K562 (cell line): ENCODE results near the gene ETNK1. TPM values are rescaled to one million over a fixed set of nuclear protein-coding genes. Genes with fewer than 3 reads are reported as not detected.

Source experiments
- ATAC-seq: fragments of 200-7000 bp; cut with Tn5 transposase; 3 replicates; pipeline ENCODE4 v1.9.1; 2020; ENCODE audit warnings: moderate library complexity
- BruUV-seq: library from RNA; stranded (reverse); fragments of 400-500 nt; replicated peaks from 2 replicates; lab custom pipeline; 2021; lab: Mats Ljungman, UMichigan
- CTCF ChIA-PET: fragments of 300-600 bp; formaldehyde crosslinking; extraction: SDS; loops from one replicate; lab custom pipeline; 2021; ENCODE audit warnings: low intra/inter-chr PET ratio; lab: Yijun Ruan, JAX
- POLR2A ChIA-PET: fragments of 300-600, 350-650 bp; sonication (Branson Sonifier 250); formaldehyde crosslinking; extraction: SDS; loops from one replicate; lab custom pipeline; 2021; ENCODE audit warnings: antibody characterized with exemption, inconsistent platforms; lab: Yijun Ruan, JAX
- DNase-seq, 4 experiments: peaks; one replicate each; pipeline versions ENCODE4 v3.0.0 to v3.0.0-alpha.2; 2011 to 2018; ENCODE audit warnings: low spot score in 3 of 4, mixed read lengths in 3 of 4; ENCODE audit errors: extremely low read depth in 1 of 4
- FAIRE-seq: peaks from 2 replicates; lab custom pipeline; 2011; peaks lifted over from hg19 to GRCh38; lab: Jason Lieb, UNC
- H2AFZ ChIP-seq: 2 replicates; pipeline ENCODE4 v1.6.0; 2011; ENCODE audit warnings: low read depth, low read length, control low read depth, inconsistent platforms
- H3K27ac ChIP-seq: fragments of 200-600 bp; 3 replicates; pipeline ENCODE4 v1.8.0; 2011; ENCODE audit warnings: low read depth, mild to moderate bottlenecking, control low read depth, inconsistent platforms, low read length, moderate library complexity, mixed read lengths; ENCODE audit errors: extremely low read depth
- H3K27me3 ChIP-seq, 2 experiments: fragments of 300-600 bp in 1 of 2; 2 replicates in 1 of 2; 3 replicates in 1 of 2; pipeline versions ENCODE4 v1.6.0 to v1.8.0; 2011; ENCODE audit warnings: inconsistent platforms in 2 of 2, low read length in 2 of 2, mild to moderate bottlenecking in 1 of 2, mixed read lengths in 1 of 2, moderate library complexity in 1 of 2; ENCODE audit not compliant: control insufficient read depth in 2 of 2, insufficient read depth in 2 of 2
- H3K36me3 ChIP-seq: fragments of 300-600 bp; 3 replicates; pipeline ENCODE4 v1.8.0; 2011; ENCODE audit warnings: mild to moderate bottlenecking, low read length, inconsistent platforms; ENCODE audit not compliant: control insufficient read depth, insufficient read depth
- H3K4me1 ChIP-seq, 2 experiments: fragments of 200-600 bp in 1 of 2; replicated peaks in 1 of 2; 2 replicates in 1 of 2; 3 replicates in 1 of 2; pipeline versions ENCODE4 v1.5.1 to v1.8.0; 2011; ENCODE audit warnings: inconsistent platforms in 2 of 2, low read length in 2 of 2, mild to moderate bottlenecking in 1 of 2, mixed read lengths in 1 of 2, moderate library complexity in 1 of 2; ENCODE audit not compliant: control insufficient read depth in 2 of 2, insufficient read depth in 2 of 2
- H3K4me2 ChIP-seq: 2 replicates; pipeline ENCODE4 v1.6.1; 2011; ENCODE audit warnings: low read length, control low read depth, inconsistent platforms, mixed read lengths; ENCODE audit not compliant: insufficient read depth
- H3K4me3 ChIP-seq: fragments of 200-600 bp; sonication (generic), shearing (Covaris generic); 2 replicates; pipeline ENCODE4 v1.5.1; 2016; ENCODE audit warnings: control low read depth, inconsistent platforms
- H3K79me2 ChIP-seq: fragments of 200-600 bp; 3 replicates; pipeline ENCODE4 v1.8.0; 2011; ENCODE audit warnings: low read length, inconsistent platforms; ENCODE audit not compliant: control insufficient read depth, insufficient read depth
- H3K9ac ChIP-seq, 2 experiments: 2 replicates each; pipeline versions ENCODE4 v1.6.0 to v1.6.1; 2011; ENCODE audit warnings: low read depth in 2 of 2, low read length in 2 of 2, control low read depth in 1 of 2, inconsistent platforms in 1 of 2, mild to moderate bottlenecking in 1 of 2, mixed read lengths in 1 of 2; ENCODE audit not compliant: insufficient read depth in 1 of 2
- H3K9me1 ChIP-seq: one replicate; pipeline ENCODE4 v1.6.0; 2011; ENCODE audit warnings: inconsistent platforms, mild to moderate bottlenecking, low read length, moderate library complexity; ENCODE audit not compliant: control insufficient read depth, insufficient read depth
- H3K9me3 ChIP-seq: replicated peaks from 2 replicates; pipeline ENCODE4 v1.5.1; 2011; ENCODE audit warnings: low read depth, low read length, inconsistent platforms; ENCODE audit not compliant: control insufficient read depth, insufficient read depth
- H4K20me1 ChIP-seq: replicated peaks from 2 replicates; pipeline ENCODE4 v1.6.1; 2011; ENCODE audit warnings: low read length, inconsistent platforms, mixed read lengths; ENCODE audit not compliant: control insufficient read depth, insufficient read depth
- KLF16 ChIP-seq: IDR thresholded peaks from 2 replicates; pipeline ENCODE4 v1.6.1; 2016; ENCODE audit warnings: antibody characterized with exemption
- MYBL2 ChIP-seq, 2 experiments: fragments of 450-650 bp in 1 of 2; sonication (generic) in 1 of 2; formaldehyde crosslinking in 1 of 2; IDR thresholded peaks; 2 replicates each; pipeline versions ENCODE4 v1.6.1 to v1.8.1; 2017 to 2022; ENCODE audit warnings: borderline replicate concordance in 1 of 2, inconsistent platforms in 1 of 2, low read depth in 1 of 2, mild to moderate bottlenecking in 1 of 2, missing genetic modification reagents in 1 of 2, moderate library complexity in 1 of 2
- PHB ChIP-seq: fragments of 250-450 bp; sonication (Bioruptor Pico); IDR thresholded peaks from 2 replicates; pipeline ENCODE4 v1.5.0; 2021
- SLC30A9 ChIP-seq: fragments of 250-450 bp; sonication (Bioruptor Pico); IDR thresholded peaks from 2 replicates; pipeline ENCODE4 v1.8.0; 2022; ENCODE audit warnings: mild to moderate bottlenecking, moderate library complexity
- TOE1 ChIP-seq, 2 experiments: fragments of 450-650 bp in 1 of 2; sonication (generic) in 1 of 2; formaldehyde crosslinking in 1 of 2; IDR thresholded peaks; 2 replicates each; pipeline versions ENCODE4 v1.7.1 to v1.8.0; 2016 to 2022; ENCODE audit warnings: borderline replicate concordance in 2 of 2, mild to moderate bottlenecking in 2 of 2, antibody characterized with exemption in 1 of 2, inconsistent platforms in 1 of 2, low read depth in 1 of 2, missing genetic modification reagents in 1 of 2, moderate library complexity in 1 of 2
- ZBTB34 ChIP-seq: fragments of 250-450 bp; sonication (Bioruptor Pico); IDR thresholded peaks from 2 replicates; pipeline ENCODE4 v1.8.0; 2021; ENCODE audit warnings: mild to moderate bottlenecking, moderate library complexity
- ZBTB40 ChIP-seq, 2 experiments: fragments of 450-650 bp in 1 of 2; sonication (generic) in 1 of 2; formaldehyde crosslinking in 1 of 2; IDR thresholded peaks; 2 replicates each; pipeline versions ENCODE4 v1.7.1 to v1.9.0; 2016 to 2022; ENCODE audit warnings: inconsistent platforms in 1 of 2, mild to moderate bottlenecking in 1 of 2, missing genetic modification reagents in 1 of 2
- WGBS: fragments of 100-300 bp; shearing (Covaris generic); methylation state at CpG from one replicate; pipeline ENCODE4 v1.1.6; 2016; ENCODE audit warnings: low coverage, mixed read lengths; ENCODE audit not compliant: insufficient coverage; ENCODE audit errors: missing lambda C conversion rate; 5-methylcytosine and 5-hydroxymethylcytosine counted together
- in situ Hi-C: fragments of 300-500 bp; cut with MboI; formaldehyde crosslinking; loops from 4 replicates; pipeline ENCODE4 v1.15.0; 2018; ENCODE audit warnings: inconsistent platforms, mixed read lengths
- intact Hi-C: fragments of 100-400 bp; cut with micrococcal nuclease; formaldehyde crosslinking; loops from 2 replicates; pipeline ENCODE4 v1.14.2; 2022
- polyA plus RNA-seq, 8 experiments: library from polyadenylated mRNA; depleted of rRNA in 4 of 8; stranded (reverse) in 5 of 8; unstranded in 3 of 8; fragments of >200 nt; fragmentation: Nextera tagmentation in 2 of 8; fragmentation: Illumina TruSeq in 1 of 8; extraction: Ambion mirVana in 2 of 8; extraction: Trizol in 1 of 8; gene quantifications; 2 replicates each; pipeline versions ENCODE4 v1.2.1 to v1.2.3, GENCODE V29; 2011 to 2014; ENCODE audit warnings: inconsistent platforms in 1 of 8, missing spikeins in 1 of 8
- total RNA-seq, 7 experiments: library from RNA; depleted of rRNA in 6 of 7; stranded (reverse); fragments of >200 nt in 6 of 7; fragmentation: Illumina TruSeq in 2 of 7; extraction: Trizol in 2 of 7; gene quantifications; 2 replicates each; pipeline versions ENCODE4 v1.2.1 to v1.2.3, GENCODE V29; 2011 to 2021; ENCODE audit warnings: low replicate concordance in 1 of 7

ETNK1 gene
- total and polyA plus RNA-seq, 9 of the 15 experiments (the other 6 are each of a cell fraction or from before 2014, with no cell fraction given) = 10.0 to 70.5 (median 36.0) TPM

DNA sequence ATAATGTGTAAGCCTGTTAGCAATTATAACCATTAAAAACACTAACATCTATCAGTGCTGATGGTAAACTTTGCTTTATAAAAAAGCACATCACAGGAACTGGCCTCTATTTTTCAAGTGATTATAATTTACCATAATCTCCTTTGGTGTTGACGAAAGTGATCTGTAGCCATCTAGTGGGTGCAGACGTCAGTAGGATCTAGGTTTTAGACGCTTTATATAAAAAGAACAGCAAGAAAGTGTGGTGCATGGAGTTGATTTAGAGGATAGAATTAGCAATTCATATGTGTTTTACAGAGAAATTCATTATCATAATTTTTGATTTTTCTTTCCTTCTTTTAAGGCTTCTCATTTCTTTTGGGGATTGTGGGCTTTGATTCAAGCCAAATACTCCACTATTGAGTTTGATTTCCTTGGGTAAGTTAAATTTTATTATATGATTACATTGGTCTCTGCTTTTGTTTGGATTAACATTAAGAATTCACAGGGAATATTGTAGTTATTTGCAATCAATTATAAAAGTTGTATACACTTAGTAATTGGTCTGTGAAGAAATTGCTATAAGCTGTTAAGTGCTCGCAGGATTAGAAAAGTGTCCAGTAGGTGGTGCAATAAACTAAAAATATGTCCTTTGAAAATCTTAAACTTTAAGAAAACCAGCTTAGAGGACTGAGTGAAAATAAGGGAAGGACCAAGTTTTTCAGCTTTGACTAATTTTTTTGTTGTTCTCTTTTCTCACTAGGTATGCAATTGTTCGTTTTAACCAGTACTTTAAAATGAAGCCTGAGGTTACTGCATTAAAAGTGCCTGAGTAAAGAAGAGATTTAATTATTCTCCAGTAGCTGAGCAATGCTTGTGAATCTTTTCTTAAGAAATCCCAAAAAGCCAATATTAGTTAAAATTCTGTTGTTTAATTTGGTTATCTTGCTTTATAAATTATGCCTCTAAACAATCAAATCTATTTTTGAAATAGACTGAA is 59.5 kb downstream of the ETNK1 start (continued):
- TF ChIP-seq MYBL2 (IDR thresholded peaks at IDR 0.05; ENCODE audit: low read depth) (no peak), MYBL2 (CRISPR knock-in tag; IDR thresholded peaks at IDR 0.05; ENCODE audit: borderline replicate concordance) (no peak), KLF16 (no peak), TOE1 (IDR thresholded peaks at IDR 0.05; ENCODE audit: borderline replicate concordance) (no peak), TOE1 (CRISPR knock-in tag; IDR thresholded peaks at IDR 0.05; ENCODE audit: borderline replicate concordance, low read depth) (no peak), SLC30A9 (no peak), ZBTB34 (no peak)

GRCh38 chr12:22686193-22686592 is 61.2 kb downstream of the ETNK1 start:
- intact Hi-C loops (loop anchor here (10.0 kb wide), 1 partner anchor 161 kb away; no protein-coding TSS in a partner anchor), in situ Hi-C loops (no loop called here)
- no peak overlapping the region for H3K4me2 ChIP-seq
- no peak overlapping the region for H3K9ac ChIP-seq
- no TSS peak for BruUV-seq
- no peaks in the 10 kb centered on the region for H3K79me2 ChIP-seq
- no peaks in the 10 kb centered on the region for H3K9me3 ChIP-seq
- H3K4me3 ChIP-seq = no peak overlapping the region
- ATAC-seq = no peak
- H3K27ac ChIP-seq = no peak overlapping the region
- H4K20me1 ChIP-seq = no peaks in the 10 kb centered on the region
- no peaks in the 10 kb centered on the region for H3K27me3 ChIP-seq
- ChIA-PET CTCF (no interaction called here), POLR2A (no interaction called here)
- H3K9me1 ChIP-seq = no peaks in the 10 kb centered on the region
- FAIRE-seq = no peak
- no peak overlapping the region for H2AFZ ChIP-seq
- WGBS = 100% methylated on average over 1 of the region's 1 CpG
- no peak for DNase-seq
- H3K4me1 ChIP-seq = no peaks in the 10 kb centered on the region
- peaks cover 48% of the 10 kb centered on the region; the same call in 2 of the 3 replicates for H3K36me3 ChIP-seq
- TF ChIP-seq PHB (CRISPR knock-in tag) (no peak), ZBTB40 (IDR thresholded peaks at IDR 0.05) (no peak), ZBTB40 (CRISPR knock-in tag; IDR thresholded peaks at IDR 0.05) (no peak)
